ENCODE measurements around the gene RCAN2. TPM values are rescaled to one million over a fixed set of nuclear protein-coding genes. Genes with fewer than 3 reads are reported as not detected.

RCAN2 gene
- total and polyA plus RNA-seq, 9 of the 15 experiments (the other 6 are each of a cell fraction or from before 2014, with no cell fraction given) = 0.04 TPM; not detected in 8

- no peak overlapping the region for H3K4me2 ChIP-seq (ENCODE audit: insufficient read depth, low read length)
- no TSS peak for BruUV-seq (replicated peaks)
- H3K9me3 ChIP-seq (replicated peaks; ENCODE audit: control insufficient read depth, insufficient read depth, low read depth, low read length) = no peaks in the 10 kb centered on the region
- intact Hi-C loops (cut with micrococcal nuclease) = no loop called here
- DNase-seq (ENCODE audit: extremely low read depth in 1 of 4, low spot score in 3 of 4) (no peak), FAIRE-seq (no peak), ATAC-seq (no peak)
- ChIA-PET CTCF (ENCODE audit: low intra/inter-chr PET ratio) (no interaction called here), POLR2A (no interaction called here)
- H3K27ac ChIP-seq (ENCODE audit: extremely low read depth, low read depth, low read length) = no peak overlapping the region
- H3K79me2 ChIP-seq (ENCODE audit: control insufficient read depth, insufficient read depth, low read length) = no peaks in the 10 kb centered on the region
- in situ Hi-C loops (cut with MboI) = no loop called here
- H3K9me1 ChIP-seq (ENCODE audit: control insufficient read depth, insufficient read depth, low read length) = no peaks in the 10 kb centered on the region
- no peaks in the 10 kb centered on the region; a peak in 1 of 5 replicates for H3K27me3 ChIP-seq (ENCODE audit: control insufficient read depth in 2 of 2, insufficient read depth in 2 of 2, low read length in 2 of 2)
- H3K4me1 ChIP-seq (replicated peaks in 1 of 2; ENCODE audit: control insufficient read depth in 2 of 2, insufficient read depth in 2 of 2, low read length in 2 of 2) = no peaks in the 10 kb centered on the region
- TF ChIP-seq HMG20A (CRISPR knock-in tag; conservative IDR thresholded peaks at IDR 0.05) (no peak), NFXL1 (CRISPR knock-in tag; IDR thresholded peaks at IDR 0.05) (no peak), NR4A1 (CRISPR knock-in tag; IDR thresholded peaks at IDR 0.05) (no peak), NR4A1 (tag; IDR thresholded peaks at IDR 0.05) (no peak), SMARCA5 (IDR thresholded peaks at IDR 0.05) (no peak), HBP1 (CRISPR knock-in tag; IDR thresholded peaks at IDR 0.05) (no peak), TEAD1 (CRISPR knock-in tag; IDR thresholded peaks at IDR 0.05) (no peak), HDGF (IDR thresholded peaks at IDR 0.05) (no peak), ZNF217 (CRISPR knock-in tag; IDR thresholded peaks at IDR 0.05) (no peak), ZNF324 (CRISPR knock-in tag; IDR thresholded peaks at IDR 0.05) (no peak), EGR1 (conservative IDR thresholded peaks at IDR 0.05) (no peak), CAMTA2 (CRISPR knock-in tag; conservative IDR thresholded peaks at IDR 0.05) (no peak), CBFB (CRISPR knock-in tag; IDR thresholded peaks at IDR 0.05) (no peak), HOMEZ (CRISPR knock-in tag; IDR thresholded peaks at IDR 0.05) (no peak), TEAD2 (tag; IDR thresholded peaks at IDR 0.05) (no peak), ELF4 (CRISPR knock-in tag; IDR thresholded peaks at IDR 0.05) (no peak), CREM (IDR thresholded peaks at IDR 0.05; ENCODE audit: low read depth) (no peak), ZKSCAN3 (CRISPR knock-in tag; IDR thresholded peaks at IDR 0.05) (no peak)
- no peak overlapping the region for H3K9ac ChIP-seq (ENCODE audit: insufficient read depth in 1 of 2, low read depth in 2 of 2, low read length in 2 of 2)
- 0% methylated on average over 1 of the region's 1 CpG for WGBS (ENCODE audit: insufficient coverage, low coverage, missing lambda C conversion rate)
- no peaks in the 10 kb centered on the region for H3K36me3 ChIP-seq (ENCODE audit: control insufficient read depth, insufficient read depth, low read length)
- H4K20me1 ChIP-seq (replicated peaks; ENCODE audit: control insufficient read depth, insufficient read depth, low read length) = no peaks in the 10 kb centered on the region
- no peak overlapping the region for H3K4me3 ChIP-seq
- H2AFZ ChIP-seq (ENCODE audit: low read depth, low read length) = no peak overlapping the region
Observed at GRCh38 chr6:46186583-46186982, 304.7 kb downstream of the RCAN2 start.

Measured in K562 (cell line).